ENCODE results near the gene PTPN9.

The PTPN9 gene

GRCh38 chr15:75436881-75437280 lies 142.2 kb downstream of the PTPN9 start:
- no peaks in the 10 kb centered on the region for H3K9me2 ChIP-seq (replicated peaks; ENCODE audit: insufficient read depth, low read length)
- 0 out of 2 replicates have a peak, but pooled peaks cover 4% of the 10 kb centered on the region for H3F3A ChIP-seq (ENCODE audit: insufficient read depth)
- no peak overlapping the region for H3K4me2 ChIP-seq (ENCODE audit: low read depth, low read length, poor library complexity, severe bottlenecking)
- no peak for TF ChIP-seq CTCF (IDR thresholded peaks at IDR 0.05; ENCODE audit: insufficient read depth, low read length, poor library complexity, severe bottlenecking)
- no peak for TF ChIP-seq EZH2phosphoT487 (conservative IDR thresholded peaks at IDR 0.05; ENCODE audit: low read length)
- peaks cover 95% of the 10 kb centered on the region for H3K79me2 ChIP-seq (ENCODE audit: insufficient read depth, low read length)
- peaks cover 19% of the 10 kb centered on the region for H4K20me1 ChIP-seq (ENCODE audit: low read depth, low read length)
- H2AFZ ChIP-seq (ENCODE audit: low read depth, low read length, severe bottlenecking) = no peak overlapping the region
- no peaks in the 10 kb centered on the region for H3K9me3 ChIP-seq (ENCODE audit: insufficient read depth, low read length)
- no peak overlapping the region for H3K4me3 ChIP-seq (ENCODE audit: insufficient read depth, low read length, poor library complexity, severe bottlenecking)
- H3K27me3 ChIP-seq (ENCODE audit: low read length) = no peaks in the 10 kb centered on the region
- H3K9ac ChIP-seq (ENCODE audit: low read length) = no peak overlapping the region
- H3K27ac ChIP-seq (ENCODE audit: low read depth, low read length) = no peak overlapping the region
- peaks cover 5% of the 10 kb centered on the region; the same call in 1 of the 2 replicates for H3K36me3 ChIP-seq (ENCODE audit: low read length)

GRCh38 chr15:75431682-75432081 lies 147.4 kb downstream of the PTPN9 start:
- Histone ChIP-seq H4K20me1 (ENCODE audit: low read depth, low read length) (peaks cover 16% of the 10 kb centered on the region), H3K4me3 (ENCODE audit: insufficient read depth, low read length, poor library complexity, severe bottlenecking) (no peak overlapping the region), H3K36me3 (ENCODE audit: low read length) (peaks cover 16% of the 10 kb centered on the region; the same call in 1 of the 2 replicates), H3K9me3 (ENCODE audit: insufficient read depth, low read length) (no peaks in the 10 kb centered on the region), H3K9me2 (replicated peaks; ENCODE audit: insufficient read depth, low read length) (no peaks in the 10 kb centered on the region), H3K4me2 (ENCODE audit: low read depth, low read length, poor library complexity, severe bottlenecking) (no peak overlapping the region), H3K27ac (ENCODE audit: low read depth, low read length) (no peak overlapping the region), H3K79me2 (ENCODE audit: insufficient read depth, low read length) (peaks cover 74% of the 10 kb centered on the region), H3F3A (ENCODE audit: insufficient read depth) (0 out of 2 replicates have a peak, but pooled peaks cover 4% of the 10 kb centered on the region), H3K9ac (ENCODE audit: low read length) (no peak overlapping the region), H2AFZ (ENCODE audit: low read depth, low read length, severe bottlenecking) (no peak overlapping the region), H3K27me3 (ENCODE audit: low read length) (no peaks in the 10 kb centered on the region)
- no peak for TF ChIP-seq CTCF (IDR thresholded peaks at IDR 0.05; ENCODE audit: insufficient read depth, low read length, poor library complexity, severe bottlenecking)
- TF ChIP-seq EZH2phosphoT487 (conservative IDR thresholded peaks at IDR 0.05; ENCODE audit: low read length) = no peak

GRCh38 chr15:75431270-75431669 lies 147.8 kb downstream of the PTPN9 start:
- Histone ChIP-seq H3K27me3 (ENCODE audit: low read length) (no peaks in the 10 kb centered on the region), H3K36me3 (ENCODE audit: low read length) (peaks cover 15% of the 10 kb centered on the region; the same call in 1 of the 2 replicates)

More at GRCh38 chr15:75431270-75431669, 147.8 kb downstream of the PTPN9 start:
- Histone ChIP-seq H3F3A (ENCODE audit: insufficient read depth) (0 out of 2 replicates have a peak, but pooled peaks cover 4% of the 10 kb centered on the region), H3K79me2 (ENCODE audit: insufficient read depth, low read length) (peaks cover 74% of the 10 kb centered on the region), H3K27ac (ENCODE audit: low read depth, low read length) (no peak overlapping the region), H3K9ac (ENCODE audit: low read length) (no peak overlapping the region), H3K4me2 (ENCODE audit: low read depth, low read length, poor library complexity, severe bottlenecking) (no peak overlapping the region), H2AFZ (ENCODE audit: low read depth, low read length, severe bottlenecking) (no peak overlapping the region), H4K20me1 (ENCODE audit: low read depth, low read length) (peaks cover 20% of the 10 kb centered on the region), H3K4me3 (ENCODE audit: insufficient read depth, low read length, poor library complexity, severe bottlenecking) (no peak overlapping the region), H3K9me3 (ENCODE audit: insufficient read depth, low read length) (no peaks in the 10 kb centered on the region), H3K9me2 (replicated peaks; ENCODE audit: insufficient read depth, low read length) (no peaks in the 10 kb centered on the region)
- no peak for TF ChIP-seq CTCF (IDR thresholded peaks at IDR 0.05; ENCODE audit: insufficient read depth, low read length, poor library complexity, severe bottlenecking)
- no peak for TF ChIP-seq EZH2phosphoT487 (conservative IDR thresholded peaks at IDR 0.05; ENCODE audit: low read length)

Measured in SU-DHL-6 (cell line).